Embryonic facial prominence (tissue), 1 donor: Measurements from ENCODE around the gene ANKRD11.
"Not testable (repeated sequence)": the region's sequence is repeated elsewhere in the genome, so short reads cannot be mapped to it uniquely, and the experiment has no call there.

ENCODE experiments used
- DNase-seq: peaks from one replicate; pipeline ENCODE4 v3.0.0-alpha.2; 2016; ENCODE audit errors: extremely low spot score

ANKRD11 gene

GRCh38 chr16:89268585-89268984, 221.8 kb downstream of the ANKRD11 start:
- no peak for DNase-seq

- not testable (repeated sequence) for DNase-seq
Measured at GRCh38 chr16:89267746-89268145, 222.6 kb downstream of the ANKRD11 start.

GRCh38 chr16:89266521-89267134, 223.7 kb downstream of the ANKRD11 start:
- DNase-seq = no peak

GRCh38 chr16:89265647-89266046, 224.7 kb downstream of the ANKRD11 start:
- no peak for DNase-seq

- no peak for DNase-seq
Measured at GRCh38 chr16:89264800-89265550, 225.4 kb downstream of the ANKRD11 start.

- DNase-seq = no peak
Measured at GRCh38 chr16:89261691-89262563, 228.4 kb downstream of the ANKRD11 start.

GRCh38 chr16:89259901-89260300, 230.5 kb downstream of the ANKRD11 start:
- not testable (repeated sequence) for DNase-seq

- DNase-seq = no peak
Measured at GRCh38 chr16:89257757-89258465, 232.4 kb downstream of the ANKRD11 start.

GRCh38 chr16:89257281-89257731, 233.1 kb downstream of the ANKRD11 start:
- no peak for DNase-seq

GRCh38 chr16:89256651-89257254, 233.6 kb downstream of the ANKRD11 start:
- DNase-seq = no peak

- DNase-seq = no peak
Measured at GRCh38 chr16:89253548-89254287, 236.6 kb downstream of the ANKRD11 start.

- DNase-seq = no peak
Measured at GRCh38 chr16:89248196-89248982, 242.0 kb downstream of the ANKRD11 start.

- DNase-seq = not testable (repeated sequence)
Measured at GRCh38 chr16:89247734-89248075, 242.7 kb downstream of the ANKRD11 start.

- peak; percentile 52 for DNase-seq
Measured at GRCh38 chr16:89246903-89247733, 243.2 kb downstream of the ANKRD11 start.

- no peak for DNase-seq
Measured at GRCh38 chr16:89246383-89246902, 243.9 kb downstream of the ANKRD11 start.

- DNase-seq = no peak
Measured at GRCh38 chr16:89244754-89245153, 245.6 kb downstream of the ANKRD11 start.

- DNase-seq = not testable (repeated sequence)
Measured at GRCh38 chr16:89244264-89244663, 246.1 kb downstream of the ANKRD11 start.

- no peak for DNase-seq
Measured at GRCh38 chr16:89243664-89244063, 246.7 kb downstream of the ANKRD11 start.

GRCh38 chr16:89242795-89243200, 247.6 kb downstream of the ANKRD11 start:
- no peak for DNase-seq
